ENCODE data around the gene VCAM1. TPM values are rescaled to one million over a fixed set of nuclear protein-coding genes. Genes with fewer than 3 reads are reported as not detected.

The VCAM1 gene
- total RNA-seq, 1 experiment from 2014 or later, result 0.07 TPM

DNA sequence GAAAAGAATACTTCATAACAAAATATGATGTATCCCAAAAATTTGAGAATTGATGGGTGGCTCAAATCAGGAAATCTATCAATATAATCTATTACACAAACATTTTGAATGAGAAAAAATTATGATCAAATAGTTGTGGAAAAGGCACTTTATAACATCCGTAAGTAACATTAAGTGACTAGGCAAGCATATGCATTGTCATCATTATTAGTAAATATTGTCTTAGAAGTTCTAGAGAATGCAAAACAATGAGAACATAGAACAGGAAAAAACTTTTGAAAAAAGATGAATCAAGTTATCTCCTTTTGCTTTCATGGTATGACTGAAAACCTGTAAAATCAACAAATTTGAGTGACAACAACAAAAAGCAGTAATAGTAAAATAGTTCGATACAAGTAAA lies 42.9 kb downstream of the VCAM1 start:
- Histone ChIP-seq H3K79me1 (ENCODE audit: insufficient read depth, low read depth, low read length, poor library complexity, severe bottlenecking) (no peaks in the 10 kb centered on the region), H3K79me2 (ENCODE audit: insufficient read depth, low read length) (no peaks in the 10 kb centered on the region), H3K14ac (ENCODE audit: insufficient read depth, low read length) (no peak overlapping the region), H4K5ac (ENCODE audit: insufficient read length, low read depth, low read length) (no peak overlapping the region), H2BK5ac (ENCODE audit: insufficient read length, low read length) (no peak overlapping the region), H3K56ac (ENCODE audit: insufficient read length, low read depth, low read length) (no peak overlapping the region), H2BK20ac (ENCODE audit: low read depth, low read length, poor library complexity, severe bottlenecking) (no peak overlapping the region), H3K9ac (ENCODE audit: extremely low read depth, insufficient read length, low read length) (no peak overlapping the region), H2AFZ (ENCODE audit: low read length) (no peak overlapping the region), H4K91ac (ENCODE audit: insufficient read length, low read depth, low read length) (no peak overlapping the region), H3K9me3 (ENCODE audit: control insufficient read depth, low read depth, low read length) (no peaks in the 10 kb centered on the region), H2BK12ac (ENCODE audit: insufficient read length, low read depth, low read length) (no peak overlapping the region), H3K18ac (ENCODE audit: insufficient read length, low read depth, low read length) (no peak overlapping the region), H2BK15ac (ENCODE audit: low read depth, low read length) (no peak overlapping the region), H2BK120ac (ENCODE audit: low read depth, low read length, poor library complexity, severe bottlenecking) (no peak overlapping the region), H3K4ac (ENCODE audit: low read depth, low read length) (no peak overlapping the region), H3K23ac (ENCODE audit: insufficient read length, low read depth, low read length) (no peak overlapping the region), H3K27me3 (ENCODE audit: insufficient read depth, low read length) (no peaks in the 10 kb centered on the region), H2AK5ac (ENCODE audit: insufficient read length, low read length) (no peak overlapping the region), H3K4me1 (ENCODE audit: insufficient read depth, low read length) (no peaks in the 10 kb centered on the region), H4K20me1 (ENCODE audit: control insufficient read depth, insufficient read depth, insufficient read length) (no peaks in the 10 kb centered on the region), H3K23me2 (ENCODE audit: insufficient read length, low read depth, low read length, poor library complexity, severe bottlenecking) (no peaks in the 10 kb centered on the region), H3T11ph (ENCODE audit: low read length) (no peak overlapping the region), H3K27ac (ENCODE audit: insufficient read length, low read depth, low read length) (no peak overlapping the region), H4K8ac (replicated peaks; ENCODE audit: insufficient read length, low read depth, low read length) (no peak overlapping the region), H3K4me2 (ENCODE audit: insufficient read depth, insufficient read length, low read length) (no peak overlapping the region)
- WGBS (ENCODE audit: extremely low coverage, insufficient read length, low lambda C conversion rate), result no CpG with 5 or more reads among the region's 2 CpGs
- Mint-ChIP-seq H3K4me1 (peaks cover 0 to 6% of the 10 kb centered on the region in 2 experiments; a peak in 1 of 4 replicates), H3K36me3 (ENCODE audit: insufficient read depth in 1 of 3, low read depth in 3 of 3) (no peaks in the 10 kb centered on the region), H3K27me3 (ENCODE audit: low read depth) (no peaks in the 10 kb centered on the region; the same call in 1 of the 2 replicates), H3K27ac (no peak overlapping the region), H3K4me3 (no peak overlapping the region), H3K9me3 (no peaks in the 10 kb centered on the region)
- TF ChIP-seq, protein P1, sequence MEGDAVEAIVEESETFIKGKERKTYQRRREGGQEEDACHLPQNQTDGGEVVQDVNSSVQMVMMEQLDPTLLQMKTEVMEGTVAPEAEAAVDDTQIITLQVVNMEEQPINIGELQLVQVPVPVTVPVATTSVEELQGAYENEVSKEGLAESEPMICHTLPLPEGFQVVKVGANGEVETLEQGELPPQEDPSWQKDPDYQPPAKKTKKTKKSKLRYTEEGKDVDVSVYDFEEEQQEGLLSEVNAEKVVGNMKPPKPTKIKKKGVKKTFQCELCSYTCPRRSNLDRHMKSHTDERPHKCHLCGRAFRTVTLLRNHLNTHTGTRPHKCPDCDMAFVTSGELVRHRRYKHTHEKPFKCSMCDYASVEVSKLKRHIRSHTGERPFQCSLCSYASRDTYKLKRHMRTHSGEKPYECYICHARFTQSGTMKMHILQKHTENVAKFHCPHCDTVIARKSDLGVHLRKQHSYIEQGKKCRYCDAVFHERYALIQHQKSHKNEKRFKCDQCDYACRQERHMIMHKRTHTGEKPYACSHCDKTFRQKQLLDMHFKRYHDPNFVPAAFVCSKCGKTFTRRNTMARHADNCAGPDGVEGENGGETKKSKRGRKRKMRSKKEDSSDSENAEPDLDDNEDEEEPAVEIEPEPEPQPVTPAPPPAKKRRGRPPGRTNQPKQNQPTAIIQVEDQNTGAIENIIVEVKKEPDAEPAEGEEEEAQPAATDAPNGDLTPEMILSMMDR (conservative IDR thresholded peaks at IDR 0.05), result no peak
- no peak for DNase-seq
